K562 (cell line): Measurements from ENCODE around the gene CDC45. TPM values are rescaled to one million over a fixed set of nuclear protein-coding genes. Genes with fewer than 3 reads are reported as not detected.

Experiments
- ATAC-seq: fragments of 200-7000 bp; cut with Tn5 transposase; 3 replicates; pipeline ENCODE4 v1.9.1; 2020; ENCODE audit warnings: moderate library complexity
- BruUV-seq: library from RNA; stranded (reverse); fragments of 400-500 nt; replicated peaks from 2 replicates; lab custom pipeline; 2021; lab: Mats Ljungman, UMichigan
- CTCF ChIA-PET: fragments of 300-600 bp; formaldehyde crosslinking; extraction: SDS; loops from one replicate; lab custom pipeline; 2021; ENCODE audit warnings: low intra/inter-chr PET ratio; lab: Yijun Ruan, JAX
- POLR2A ChIA-PET: fragments of 300-600, 350-650 bp; sonication (Branson Sonifier 250); formaldehyde crosslinking; extraction: SDS; loops from one replicate; lab custom pipeline; 2021; ENCODE audit warnings: antibody characterized with exemption, inconsistent platforms; lab: Yijun Ruan, JAX
- DNase-seq, 4 experiments: peaks; one replicate each; pipeline versions ENCODE4 v3.0.0 to v3.0.0-alpha.2; 2011 to 2018; ENCODE audit warnings: low spot score in 3 of 4, mixed read lengths in 3 of 4; ENCODE audit errors: extremely low read depth in 1 of 4
- FAIRE-seq: peaks from 2 replicates; lab custom pipeline; 2011; peaks lifted over from hg19 to GRCh38; lab: Jason Lieb, UNC
- H2AFZ ChIP-seq: 2 replicates; pipeline ENCODE4 v1.6.0; 2011; ENCODE audit warnings: low read depth, low read length, control low read depth, inconsistent platforms
- H3K27ac ChIP-seq: fragments of 200-600 bp; 3 replicates; pipeline ENCODE4 v1.8.0; 2011; ENCODE audit warnings: low read depth, mild to moderate bottlenecking, control low read depth, inconsistent platforms, low read length, moderate library complexity, mixed read lengths; ENCODE audit errors: extremely low read depth
- H3K27me3 ChIP-seq, 2 experiments: fragments of 300-600 bp in 1 of 2; 2 replicates in 1 of 2; 3 replicates in 1 of 2; pipeline versions ENCODE4 v1.6.0 to v1.8.0; 2011; ENCODE audit warnings: inconsistent platforms in 2 of 2, low read length in 2 of 2, mild to moderate bottlenecking in 1 of 2, mixed read lengths in 1 of 2, moderate library complexity in 1 of 2; ENCODE audit not compliant: control insufficient read depth in 2 of 2, insufficient read depth in 2 of 2
- H3K36me3 ChIP-seq: fragments of 300-600 bp; 3 replicates; pipeline ENCODE4 v1.8.0; 2011; ENCODE audit warnings: mild to moderate bottlenecking, low read length, inconsistent platforms; ENCODE audit not compliant: control insufficient read depth, insufficient read depth
- H3K4me1 ChIP-seq, 2 experiments: fragments of 200-600 bp in 1 of 2; replicated peaks in 1 of 2; 2 replicates in 1 of 2; 3 replicates in 1 of 2; pipeline versions ENCODE4 v1.5.1 to v1.8.0; 2011; ENCODE audit warnings: inconsistent platforms in 2 of 2, low read length in 2 of 2, mild to moderate bottlenecking in 1 of 2, mixed read lengths in 1 of 2, moderate library complexity in 1 of 2; ENCODE audit not compliant: control insufficient read depth in 2 of 2, insufficient read depth in 2 of 2
- H3K4me2 ChIP-seq: 2 replicates; pipeline ENCODE4 v1.6.1; 2011; ENCODE audit warnings: low read length, control low read depth, inconsistent platforms, mixed read lengths; ENCODE audit not compliant: insufficient read depth
- H3K4me3 ChIP-seq: fragments of 200-600 bp; sonication (generic), shearing (Covaris generic); 2 replicates; pipeline ENCODE4 v1.5.1; 2016; ENCODE audit warnings: control low read depth, inconsistent platforms
- H3K79me2 ChIP-seq: fragments of 200-600 bp; 3 replicates; pipeline ENCODE4 v1.8.0; 2011; ENCODE audit warnings: low read length, inconsistent platforms; ENCODE audit not compliant: control insufficient read depth, insufficient read depth
- H3K9ac ChIP-seq, 2 experiments: 2 replicates each; pipeline versions ENCODE4 v1.6.0 to v1.6.1; 2011; ENCODE audit warnings: low read depth in 2 of 2, low read length in 2 of 2, control low read depth in 1 of 2, inconsistent platforms in 1 of 2, mild to moderate bottlenecking in 1 of 2, mixed read lengths in 1 of 2; ENCODE audit not compliant: insufficient read depth in 1 of 2
- H3K9me1 ChIP-seq: one replicate; pipeline ENCODE4 v1.6.0; 2011; ENCODE audit warnings: inconsistent platforms, mild to moderate bottlenecking, low read length, moderate library complexity; ENCODE audit not compliant: control insufficient read depth, insufficient read depth
- H3K9me3 ChIP-seq: replicated peaks from 2 replicates; pipeline ENCODE4 v1.5.1; 2011; ENCODE audit warnings: low read depth, low read length, inconsistent platforms; ENCODE audit not compliant: control insufficient read depth, insufficient read depth
- H4K20me1 ChIP-seq: replicated peaks from 2 replicates; pipeline ENCODE4 v1.6.1; 2011; ENCODE audit warnings: low read length, inconsistent platforms, mixed read lengths; ENCODE audit not compliant: control insufficient read depth, insufficient read depth
- CC2D1A ChIP-seq: fragments of 450-650 bp; IDR thresholded peaks from 2 replicates; pipeline ENCODE4 v1.6.1; 2017; ENCODE audit warnings: mild to moderate bottlenecking
- CHD4 ChIP-seq: fragments of 200-600 bp; sonication (generic); IDR thresholded peaks from 3 replicates; pipeline ENCODE4 v1.6.1; 2012; ENCODE audit warnings: low read depth, mild to moderate bottlenecking, mixed read lengths, low read length, inconsistent platforms; ENCODE audit not compliant: insufficient read depth, insufficient replicate concordance, poor library complexity, severe bottlenecking
- MAFF ChIP-seq: IDR thresholded peaks from 2 replicates; pipeline ENCODE4 v1.6.1; 2012; ENCODE audit warnings: low read length, improper control_type of control experiment
- MCM2 ChIP-seq: fragments of 450-650 bp; IDR thresholded peaks from 2 replicates; pipeline ENCODE4 v1.6.1; 2017; ENCODE audit warnings: low read depth, mild to moderate bottlenecking
- MED1 ChIP-seq: sonication (generic); formaldehyde crosslinking; IDR thresholded peaks from 2 replicates; pipeline ENCODE4 v1.8.1; 2023; ENCODE audit warnings: missing genetic modification reagents, borderline replicate concordance
- NFIX ChIP-seq: fragments of 250-450 bp; sonication (Bioruptor Pico); IDR thresholded peaks from 2 replicates; pipeline ENCODE4 v1.4.0; 2020; ENCODE audit warnings: low read depth, mild to moderate bottlenecking, moderate library complexity
- PHB ChIP-seq: fragments of 250-450 bp; sonication (Bioruptor Pico); IDR thresholded peaks from 2 replicates; pipeline ENCODE4 v1.5.0; 2021
- PML ChIP-seq: IDR thresholded peaks from 2 replicates; pipeline ENCODE4 v1.6.1; 2012; ENCODE audit warnings: low read length, inconsistent platforms
- POLR2G ChIP-seq: fragments of 200-400 bp; formaldehyde crosslinking; IDR thresholded peaks from 2 replicates; pipeline ENCODE4 v1.6.1; 2017; ENCODE audit warnings: low read depth, mild to moderate bottlenecking, antibody characterized with exemption, low read length, moderate library complexity
- RBBP5 ChIP-seq: fragments of 200-600 bp; sonication (generic); IDR thresholded peaks from 2 replicates; pipeline ENCODE4 v1.6.1; 2012; ENCODE audit warnings: borderline replicate concordance, mild to moderate bottlenecking, low read length, control low read depth, inconsistent platforms; ENCODE audit not compliant: insufficient read depth, poor library complexity, severe bottlenecking
- RBFOX2 ChIP-seq: fragments of 200-400 bp; formaldehyde crosslinking; IDR thresholded peaks from 2 replicates; pipeline ENCODE4 v1.6.1; 2017; ENCODE audit warnings: low read depth, mild to moderate bottlenecking, low read length, moderate library complexity
- RBM39 ChIP-seq: fragments of 200-400 bp; formaldehyde crosslinking; optimal IDR thresholded peaks from 2 replicates; pipeline ENCODE3; 2018; ENCODE audit warnings: low read depth, low read length
- RFX1 ChIP-seq: fragments of 450-650 bp; IDR thresholded peaks from 2 replicates; pipeline ENCODE4 v1.6.1; 2016; ENCODE audit warnings: mild to moderate bottlenecking, moderate library complexity
- RUNX1 ChIP-seq: sonication (generic); IDR thresholded peaks from 2 replicates; pipeline ENCODE4 v1.6.1; 2016; ENCODE audit warnings: antibody characterized with exemption, low read depth
- SAP30 ChIP-seq: fragments of 200-600 bp; sonication (generic); IDR thresholded peaks from 2 replicates; pipeline ENCODE4 v1.6.1; 2012; ENCODE audit warnings: borderline replicate concordance, low read depth, mild to moderate bottlenecking, moderate library complexity, low read length, control low read depth, inconsistent platforms; ENCODE audit not compliant: insufficient read depth, poor library complexity, severe bottlenecking
- SIN3B ChIP-seq: fragments of 450-650 bp; IDR thresholded peaks from 2 replicates; pipeline ENCODE4 v1.6.1; 2017; ENCODE audit warnings: low read depth, mild to moderate bottlenecking, moderate library complexity
- SMARCE1 ChIP-seq: fragments of 450-650 bp; IDR thresholded peaks from 2 replicates; pipeline ENCODE4 v1.7.1; 2016; ENCODE audit warnings: mild to moderate bottlenecking
- ZNF445 ChIP-seq: fragments of 250-450 bp; sonication (Bioruptor Pico); IDR thresholded peaks from 2 replicates; pipeline ENCODE4 v1.4.0; 2020; ENCODE audit warnings: low read depth, mild to moderate bottlenecking, moderate library complexity
- ZNF655 ChIP-seq: fragments of 250-450 bp; sonication (Bioruptor Pico); IDR thresholded peaks from 2 replicates; pipeline ENCODE4 v1.5.0; 2021
- WGBS: fragments of 100-300 bp; shearing (Covaris generic); methylation state at CpG from one replicate; pipeline ENCODE4 v1.1.6; 2016; ENCODE audit warnings: low coverage, mixed read lengths; ENCODE audit not compliant: insufficient coverage; ENCODE audit errors: missing lambda C conversion rate; 5-methylcytosine and 5-hydroxymethylcytosine counted together
- in situ Hi-C: fragments of 300-500 bp; cut with MboI; formaldehyde crosslinking; loops from 4 replicates; pipeline ENCODE4 v1.15.0; 2018; ENCODE audit warnings: inconsistent platforms, mixed read lengths
- intact Hi-C: fragments of 100-400 bp; cut with micrococcal nuclease; formaldehyde crosslinking; loops from 2 replicates; pipeline ENCODE4 v1.14.2; 2022
- polyA plus RNA-seq, 8 experiments: library from polyadenylated mRNA; depleted of rRNA in 4 of 8; stranded (reverse) in 5 of 8; unstranded in 3 of 8; fragments of >200 nt; fragmentation: Nextera tagmentation in 2 of 8; fragmentation: Illumina TruSeq in 1 of 8; extraction: Ambion mirVana in 2 of 8; extraction: Trizol in 1 of 8; gene quantifications; 2 replicates each; pipeline versions ENCODE4 v1.2.1 to v1.2.3, GENCODE V29; 2011 to 2014; ENCODE audit warnings: inconsistent platforms in 1 of 8, missing spikeins in 1 of 8
- total RNA-seq, 7 experiments: library from RNA; depleted of rRNA in 6 of 7; stranded (reverse); fragments of >200 nt in 6 of 7; fragmentation: Illumina TruSeq in 2 of 7; extraction: Trizol in 2 of 7; gene quantifications; 2 replicates each; pipeline versions ENCODE4 v1.2.1 to v1.2.3, GENCODE V29; 2011 to 2021; ENCODE audit warnings: low replicate concordance in 1 of 7
- TF ChIP-seq, protein P1 (sequence below), 3 experiments: fragments of 200-800 bp in 1 of 3; fragments of 250-450 bp in 1 of 3; fragments of 450-650 bp in 1 of 3; sonication (Bioruptor Pico) in 1 of 3; sonication (Bioruptor generic) in 1 of 3; formaldehyde crosslinking in 1 of 3; IDR thresholded peaks; 2 replicates each; pipeline versions ENCODE4 v1.6.1 to v1.8.0; 2016 to 2022; ENCODE audit warnings: mild to moderate bottlenecking in 2 of 3, missing genetic modification characterization in 2 of 3, missing compliant biosample characterization in 1 of 3, moderate library complexity in 1 of 3

CDC45 gene
- total and polyA plus RNA-seq, 9 of the 15 experiments (the other 6 are each of a cell fraction or from before 2014, with no cell fraction given), result 251 to 580 (median 410) TPM

DNA sequence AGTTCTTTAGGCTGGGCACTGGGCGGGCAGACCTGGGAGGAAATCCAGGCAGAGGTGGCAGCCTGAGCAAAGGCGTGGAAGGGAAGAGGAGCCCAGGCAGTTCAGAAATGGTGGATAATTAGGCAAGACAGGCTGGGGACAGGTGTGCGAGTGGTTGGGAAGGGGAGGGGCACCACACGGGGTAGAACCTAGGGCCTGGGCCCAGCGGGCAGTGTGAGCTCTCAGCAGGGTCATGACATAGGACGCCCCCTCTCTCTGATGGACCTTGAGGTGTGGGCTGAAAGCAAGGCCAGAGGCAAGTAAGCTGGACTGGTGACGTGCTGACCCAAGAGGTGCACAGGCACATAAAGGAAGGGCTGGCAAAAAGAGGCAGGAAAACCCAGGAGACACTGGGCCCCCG, 7.5 kb upstream of the CDC45 start:
- Histone ChIP-seq H4K20me1 (peaks cover 52% of the 10 kb centered on the region), H3K36me3 (peaks cover 95% of the 10 kb centered on the region), H3K4me2 (no peak overlapping the region), H3K4me1 (peaks cover 0 to 1% of the 10 kb centered on the region in 2 experiments; a peak in 3 of 5 replicates), H3K9me3 (no peaks in the 10 kb centered on the region), H3K79me2 (peaks cover 45% of the 10 kb centered on the region), H3K4me3 (no peak overlapping the region), H3K9ac (peak overlapping the region in 1 of 2 experiments; percentile 43; a peak in 2 of 4 replicates), H3K27ac (no peak overlapping the region), H2AFZ (no peak overlapping the region), H3K9me1 (peaks cover 9% of the 10 kb centered on the region), H3K27me3 (no peaks in the 10 kb centered on the region)
- in situ Hi-C loops (no loop called here), intact Hi-C loops (no loop called here)
- FAIRE-seq (no peak), ATAC-seq (no peak), DNase-seq (no peak)
- WGBS, result 93% methylated on average over 8 of the region's 8 CpGs
- CTCF ChIA-PET, result no interaction called here
- BruUV-seq, result no TSS peak
- POLR2A ChIA-PET, result interaction anchor here (1.0 to 3.5 kb wide), 6 partner anchors 9 to 328 kb away, joined by 3 to 45 read pairs (median 8); partner anchors contain the start of gene ESS2
- TF ChIP-seq SIN3B (no peak), ZNF445 (CRISPR knock-in tag) (no peak), NFIX (CRISPR knock-in tag) (no peak), RBM39 (no peak), SMARCE1 (no peak), CHD4 (no peak), RBBP5 (peak; percentile 12), MAFF (no peak), MED1 (CRISPR knock-in tag) (no peak), PHB (CRISPR knock-in tag) (0 out of 2 replicates have a peak, but pooled peaks have one; percentile 71), RUNX1 (no peak), RBFOX2 (peak; percentile 61), MCM2 (no peak), POLR2G (peak; percentile 49; the same call in 1 of the 2 replicates), SAP30 (no peak), RFX1 (no peak), CC2D1A (no peak), ZNF655 (CRISPR knock-in tag) (no peak), PML (no peak)
- TF ChIP-seq, protein P1, sequence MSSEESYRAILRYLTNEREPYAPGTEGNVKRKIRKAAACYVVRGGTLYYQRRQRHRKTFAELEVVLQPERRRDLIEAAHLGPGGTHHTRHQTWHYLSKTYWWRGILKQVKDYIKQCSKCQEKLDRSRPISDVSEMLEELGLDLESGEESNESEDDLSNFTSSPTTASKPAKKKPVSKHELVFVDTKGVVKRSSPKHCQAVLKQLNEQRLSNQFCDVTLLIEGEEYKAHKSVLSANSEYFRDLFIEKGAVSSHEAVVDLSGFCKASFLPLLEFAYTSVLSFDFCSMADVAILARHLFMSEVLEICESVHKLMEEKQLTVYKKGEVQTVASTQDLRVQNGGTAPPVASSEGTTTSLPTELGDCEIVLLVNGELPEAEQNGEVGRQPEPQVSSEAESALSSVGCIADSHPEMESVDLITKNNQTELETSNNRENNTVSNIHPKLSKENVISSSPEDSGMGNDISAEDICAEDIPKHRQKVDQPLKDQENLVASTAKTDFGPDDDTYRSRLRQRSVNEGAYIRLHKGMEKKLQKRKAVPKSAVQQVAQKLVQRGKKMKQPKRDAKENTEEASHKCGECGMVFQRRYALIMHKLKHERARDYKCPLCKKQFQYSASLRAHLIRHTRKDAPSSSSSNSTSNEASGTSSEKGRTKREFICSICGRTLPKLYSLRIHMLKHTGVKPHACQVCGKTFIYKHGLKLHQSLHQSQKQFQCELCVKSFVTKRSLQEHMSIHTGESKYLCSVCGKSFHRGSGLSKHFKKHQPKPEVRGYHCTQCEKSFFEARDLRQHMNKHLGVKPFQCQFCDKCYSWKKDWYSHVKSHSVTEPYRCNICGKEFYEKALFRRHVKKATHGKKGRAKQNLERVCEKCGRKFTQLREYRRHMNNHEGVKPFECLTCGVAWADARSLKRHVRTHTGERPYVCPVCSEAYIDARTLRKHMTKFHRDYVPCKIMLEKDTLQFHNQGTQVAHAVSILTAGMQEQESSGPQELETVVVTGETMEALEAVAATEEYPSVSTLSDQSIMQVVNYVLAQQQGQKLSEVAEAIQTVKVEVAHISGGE (CRISPR knock-in tag; IDR thresholded peaks at IDR 0.05), result no peak
